Vagina (tissue), 2 donors: Measurements from ENCODE around the gene XCL2. TPM values are rescaled to one million over a fixed set of nuclear protein-coding genes. Genes with fewer than 3 reads are reported as not detected.

Experiments used
- DNase-seq, 2 donors: peaks; one replicate each; pipeline ENCODE4 v3.0.0-alpha.2; 2017; ENCODE audit errors: extremely low spot score in 2 of 2
- H3K27ac ChIP-seq: fragments of 200-600 bp; sonication (generic); one replicate; pipeline ENCODE4 v1.5.1; 2019
- H3K27me3 ChIP-seq: fragments of 200-600 bp; sonication (generic); one replicate; pipeline ENCODE4 v1.5.1; 2019
- H3K36me3 ChIP-seq, 2 donors: fragments of 200-600 bp; sonication (generic); one replicate each; pipeline ENCODE4 v1.5.1; 2017 to 2019
- H3K4me1 ChIP-seq: fragments of 200-600 bp; sonication (generic); one replicate; pipeline ENCODE4 v1.5.1; 2019
- H3K4me3 ChIP-seq, 2 donors: fragments of 200-600 bp; sonication (generic); 1 replicate in 1 of 2; 2 replicates in 1 of 2; pipeline ENCODE4 v1.5.1; 2016 to 2019
- H3K9me3 ChIP-seq: fragments of 200-600 bp; sonication (generic); one replicate; pipeline ENCODE4 v1.5.1; 2019
- POLR2A ChIP-seq, 2 donors: fragments of 450-650 bp; IDR thresholded peaks; one replicate each; pipeline ENCODE4 v1.6.1; 2017; ENCODE audit warnings: antibody characterized with exemption in 2 of 2, mild to moderate bottlenecking in 2 of 2, moderate library complexity in 2 of 2
- POLR2AphosphoS5 ChIP-seq, 2 donors: sonication (generic); formaldehyde crosslinking; IDR thresholded peaks; one replicate each; pipeline ENCODE4 v1.9.0; 2017; ENCODE audit warnings: antibody characterized with exemption in 2 of 2, mild to moderate bottlenecking in 2 of 2, low read depth in 1 of 2; ENCODE audit not compliant: insufficient read depth in 1 of 2
- intact Hi-C: fragments of 100-400 bp; cut with DNase I; formaldehyde crosslinking; loops from one replicate; pipeline ENCODE4 v1.15.1; 2023
- total RNA-seq: library from RNA; depleted of rRNA; stranded (reverse); fragments of >200 nt; gene quantifications from one replicate; pipeline ENCODE4 v1.2.3, GENCODE V29; 2016
- TF ChIP-seq, protein P1 (sequence below), 3 experiments: fragments of 450-650 bp in 2 of 3; fragments of 200-600 bp in 1 of 3; sonication (generic) in 1 of 3; IDR thresholded peaks; one replicate each; pipeline ENCODE4 v1.5.1; 2017 to 2019; ENCODE audit warnings: antibody characterized with exemption in 3 of 3, mild to moderate bottlenecking in 2 of 3, moderate library complexity in 2 of 3

Gene XCL2
- total RNA-seq, 1 donor from 2014 or later: not detected

DNA sequence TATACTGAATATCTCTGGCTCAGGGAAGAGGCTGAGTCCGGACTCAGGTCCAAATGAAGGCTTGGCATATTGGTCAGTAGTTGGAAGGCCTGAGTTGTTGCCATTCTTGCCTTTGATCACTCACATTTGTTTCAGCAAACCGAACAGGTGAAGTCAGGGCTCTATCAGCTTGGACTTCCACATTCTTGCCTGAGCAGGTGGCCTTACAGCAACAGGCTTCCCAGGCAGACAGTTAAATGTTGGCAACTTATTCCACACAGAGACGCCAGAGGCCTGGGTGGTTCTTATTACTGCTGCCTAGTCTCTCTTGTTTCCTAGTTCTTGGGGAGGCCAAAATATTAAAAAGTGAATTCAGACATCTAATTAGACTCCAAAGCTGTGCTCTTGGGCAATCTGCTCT, 36.6 kb downstream of the XCL2 start:
- H3K27me3 ChIP-seq: no peaks in the 10 kb centered on the region
- H3K4me1 ChIP-seq: no peaks in the 10 kb centered on the region
- no peaks in the 10 kb centered on the region for H3K36me3 ChIP-seq
- H3K4me3 ChIP-seq: no peak overlapping the region
- intact Hi-C loops: no loop called here
- DNase-seq: no peak
- no peak overlapping the region for H3K27ac ChIP-seq
- TF ChIP-seq, protein P1, sequence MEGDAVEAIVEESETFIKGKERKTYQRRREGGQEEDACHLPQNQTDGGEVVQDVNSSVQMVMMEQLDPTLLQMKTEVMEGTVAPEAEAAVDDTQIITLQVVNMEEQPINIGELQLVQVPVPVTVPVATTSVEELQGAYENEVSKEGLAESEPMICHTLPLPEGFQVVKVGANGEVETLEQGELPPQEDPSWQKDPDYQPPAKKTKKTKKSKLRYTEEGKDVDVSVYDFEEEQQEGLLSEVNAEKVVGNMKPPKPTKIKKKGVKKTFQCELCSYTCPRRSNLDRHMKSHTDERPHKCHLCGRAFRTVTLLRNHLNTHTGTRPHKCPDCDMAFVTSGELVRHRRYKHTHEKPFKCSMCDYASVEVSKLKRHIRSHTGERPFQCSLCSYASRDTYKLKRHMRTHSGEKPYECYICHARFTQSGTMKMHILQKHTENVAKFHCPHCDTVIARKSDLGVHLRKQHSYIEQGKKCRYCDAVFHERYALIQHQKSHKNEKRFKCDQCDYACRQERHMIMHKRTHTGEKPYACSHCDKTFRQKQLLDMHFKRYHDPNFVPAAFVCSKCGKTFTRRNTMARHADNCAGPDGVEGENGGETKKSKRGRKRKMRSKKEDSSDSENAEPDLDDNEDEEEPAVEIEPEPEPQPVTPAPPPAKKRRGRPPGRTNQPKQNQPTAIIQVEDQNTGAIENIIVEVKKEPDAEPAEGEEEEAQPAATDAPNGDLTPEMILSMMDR (IDR thresholded peaks at IDR 0.05): no peak
- no peak for TF ChIP-seq POLR2A (IDR thresholded peaks at IDR 0.05)
- no peak for TF ChIP-seq POLR2AphosphoS5 (IDR thresholded peaks at IDR 0.05; ENCODE audit: insufficient read depth in 1 of 2, low read depth in 1 of 2)
- H3K9me3 ChIP-seq: no peaks in the 10 kb centered on the region

DNA sequence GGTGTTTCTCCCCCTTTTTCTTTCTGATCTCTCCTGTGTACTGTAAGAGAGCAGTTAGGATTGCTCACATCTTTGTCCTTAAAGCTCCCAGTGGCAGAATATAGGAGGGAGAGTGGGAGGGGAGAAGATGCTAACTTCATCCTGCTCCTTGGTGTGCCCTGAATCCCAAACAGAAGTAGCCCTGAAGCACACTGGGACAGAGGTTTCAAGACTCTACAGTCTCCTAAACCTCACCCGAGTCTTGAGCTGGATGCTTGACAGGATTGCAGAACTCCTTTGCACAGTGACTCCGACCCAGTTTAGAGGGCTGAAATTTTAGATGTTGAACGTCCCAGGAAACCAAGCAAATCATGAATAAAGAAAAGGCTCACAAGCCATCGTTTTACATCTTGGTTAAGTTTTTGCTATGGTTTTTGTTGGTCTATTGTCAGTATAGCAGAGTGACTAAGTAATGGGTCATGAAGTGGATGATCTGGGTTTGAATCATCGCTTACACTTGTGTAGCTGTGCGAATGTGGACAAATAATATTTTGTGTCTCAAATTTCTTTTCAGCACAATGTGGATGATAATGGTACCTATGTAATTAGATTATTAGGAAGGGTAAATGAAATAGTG, 37.5 kb downstream of the XCL2 start:
- no peaks in the 10 kb centered on the region for H3K4me1 ChIP-seq
- no peaks in the 10 kb centered on the region for H3K9me3 ChIP-seq
- TF ChIP-seq POLR2AphosphoS5 (IDR thresholded peaks at IDR 0.05; ENCODE audit: insufficient read depth in 1 of 2, low read depth in 1 of 2) (no peak), POLR2A (IDR thresholded peaks at IDR 0.05) (no peak)
- TF ChIP-seq, protein P1 (IDR thresholded peaks at IDR 0.05): no peak
- H3K27me3 ChIP-seq: no peaks in the 10 kb centered on the region
- intact Hi-C loops: no loop called here
- no peak for DNase-seq
- H3K4me3 ChIP-seq: no peak overlapping the region
- H3K27ac ChIP-seq: no peak overlapping the region
- no peaks in the 10 kb centered on the region for H3K36me3 ChIP-seq

DNA sequence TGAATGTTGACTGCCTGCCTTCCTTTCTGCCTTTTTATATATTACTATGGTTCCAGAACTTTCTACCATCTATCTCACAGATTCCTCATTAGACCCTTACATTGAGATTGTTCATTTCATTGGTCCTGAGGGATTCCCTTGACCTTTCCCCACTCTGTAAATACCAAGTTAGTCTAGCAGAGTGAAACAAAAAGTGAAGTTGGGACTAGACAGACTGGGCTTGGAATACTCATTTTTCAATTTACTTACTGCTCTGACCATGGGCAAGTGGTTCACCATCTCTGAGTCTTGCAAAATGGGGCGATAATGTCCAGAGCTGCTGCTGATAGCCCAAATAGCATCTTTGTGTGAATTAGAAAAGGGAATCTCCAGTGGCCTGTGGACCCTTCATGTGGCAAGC, 38.8 kb downstream of the XCL2 start:
- Histone ChIP-seq H3K4me1 (no peaks in the 10 kb centered on the region), H3K9me3 (no peaks in the 10 kb centered on the region), H3K4me3 (no peak overlapping the region), H3K27me3 (no peaks in the 10 kb centered on the region), H3K27ac (no peak overlapping the region), H3K36me3 (no peaks in the 10 kb centered on the region)
- intact Hi-C loops: no loop called here
- DNase-seq: no peak
- TF ChIP-seq, protein P1 (IDR thresholded peaks at IDR 0.05): no peak
- TF ChIP-seq POLR2AphosphoS5 (IDR thresholded peaks at IDR 0.05; ENCODE audit: insufficient read depth in 1 of 2, low read depth in 1 of 2) (no peak), POLR2A (IDR thresholded peaks at IDR 0.05) (no peak)

DNA sequence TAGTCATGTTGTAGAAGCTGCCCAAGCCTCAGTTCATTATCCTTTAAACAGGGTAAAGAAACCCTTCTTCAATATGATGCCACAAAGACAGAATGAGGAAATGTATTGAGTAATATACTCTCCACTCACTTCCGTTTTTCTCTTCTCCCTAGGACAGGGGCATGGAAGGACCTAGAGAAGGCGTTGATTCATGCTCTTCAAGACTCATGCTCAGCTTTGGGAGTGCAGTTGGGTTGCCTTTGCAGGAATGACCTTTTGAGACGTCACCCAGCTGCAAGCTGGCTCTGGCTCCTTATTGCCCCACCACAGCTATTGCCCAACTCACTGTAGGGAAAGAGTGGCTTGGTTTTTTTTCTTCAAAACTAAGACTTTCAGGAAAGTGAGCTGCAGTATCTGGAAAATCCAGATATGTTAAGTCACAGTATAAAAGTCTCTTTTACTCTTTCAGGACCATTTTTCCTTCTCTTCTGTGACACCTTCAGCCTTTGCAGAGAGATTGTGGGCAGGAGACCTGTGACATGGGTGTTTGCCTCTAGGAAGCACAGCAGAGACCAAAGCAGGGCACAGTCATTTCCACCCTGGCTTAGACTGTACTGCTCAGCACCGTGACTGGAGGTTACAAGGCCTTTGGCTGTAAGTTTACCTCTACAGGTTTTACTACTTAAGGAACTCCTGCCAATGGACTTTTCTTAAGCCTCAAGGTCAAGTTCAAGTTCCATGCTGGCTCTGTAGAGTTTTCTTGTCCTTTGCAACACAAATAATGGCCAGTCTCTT, 39.5 kb downstream of the XCL2 start:
- H3K9me3 ChIP-seq: no peaks in the 10 kb centered on the region
- no peak overlapping the region for H3K27ac ChIP-seq
- no peaks in the 10 kb centered on the region for H3K27me3 ChIP-seq
- TF ChIP-seq POLR2AphosphoS5 (IDR thresholded peaks at IDR 0.05; ENCODE audit: insufficient read depth in 1 of 2, low read depth in 1 of 2): no peak
- TF ChIP-seq, protein P1 (IDR thresholded peaks at IDR 0.05): no peak
- no peak for TF ChIP-seq POLR2A (IDR thresholded peaks at IDR 0.05)
- H3K4me1 ChIP-seq: no peaks in the 10 kb centered on the region
- DNase-seq: no peak
- no peak overlapping the region for H3K4me3 ChIP-seq
- intact Hi-C loops: no loop called here
- H3K36me3 ChIP-seq: no peaks in the 10 kb centered on the region

DNA sequence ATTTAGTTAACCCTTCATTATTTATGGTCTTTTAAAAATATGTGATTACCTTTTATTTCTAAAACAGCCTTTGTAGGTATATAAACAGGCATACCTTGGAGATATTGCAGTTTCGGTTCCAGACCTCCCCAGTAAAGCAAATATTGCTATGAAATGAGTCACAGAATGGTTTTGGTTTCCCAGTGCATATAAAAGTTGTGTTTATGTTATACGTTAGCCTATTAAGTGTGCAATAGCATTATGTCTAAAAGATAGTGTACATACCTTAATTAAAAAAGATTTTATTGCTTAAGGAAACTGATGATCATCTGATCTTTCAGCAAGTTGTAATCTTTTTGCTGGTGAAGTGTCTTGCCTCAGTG, 44.1 kb downstream of the XCL2 start:
- Histone ChIP-seq H3K36me3 (no peaks in the 10 kb centered on the region), H3K27me3 (no peaks in the 10 kb centered on the region), H3K27ac (no peak overlapping the region), H3K4me1 (peaks cover 13% of the 10 kb centered on the region), H3K4me3 (no peak overlapping the region), H3K9me3 (no peaks in the 10 kb centered on the region)
- DNase-seq: no peak
- TF ChIP-seq POLR2AphosphoS5 (IDR thresholded peaks at IDR 0.05; ENCODE audit: insufficient read depth in 1 of 2, low read depth in 1 of 2) (no peak), POLR2A (IDR thresholded peaks at IDR 0.05) (no peak)
- TF ChIP-seq, protein P1 (IDR thresholded peaks at IDR 0.05): no peak
- intact Hi-C loops: no loop called here
